ENCODE data around the gene C17orf50.

Gene C17orf50

GRCh38 chr17:35773129-35773528, 12.4 kb downstream of the C17orf50 start:
- no peak overlapping the region for H3K4me3 ChIP-seq (ENCODE audit: low read length)
- no peak for TF ChIP-seq CTCF (conservative IDR thresholded peaks at IDR 0.05; ENCODE audit: low read length)
- DNase-seq (ENCODE audit: low read depth), result no peak

- TF ChIP-seq CTCF (conservative IDR thresholded peaks at IDR 0.05; ENCODE audit: low read length), result no peak
- DNase-seq (ENCODE audit: low read depth), result no peak
- no peak overlapping the region for H3K4me3 ChIP-seq (ENCODE audit: low read length)
Observed at GRCh38 chr17:35773679-35774425, 13.2 kb downstream of the C17orf50 start.

- H3K4me3 ChIP-seq (ENCODE audit: low read length), result no peak overlapping the region
Observed at GRCh38 chr17:35774499-35774898, 13.8 kb downstream of the C17orf50 start.

GRCh38 chr17:35775039-35775438, 14.4 kb downstream of the C17orf50 start:
- no peak overlapping the region for H3K4me3 ChIP-seq (ENCODE audit: low read length)
- TF ChIP-seq CTCF (conservative IDR thresholded peaks at IDR 0.05; ENCODE audit: low read length), result no peak
- no peak for DNase-seq (ENCODE audit: low read depth)

More at GRCh38 chr17:35774499-35774898, 13.8 kb downstream of the C17orf50 start:
- no peak for DNase-seq (ENCODE audit: low read depth)
- TF ChIP-seq CTCF (conservative IDR thresholded peaks at IDR 0.05; ENCODE audit: low read length), result no peak

GRCh38 chr17:35775583-35775982, 14.9 kb downstream of the C17orf50 start:
- H3K4me3 ChIP-seq (ENCODE audit: low read length), result no peak overlapping the region
- DNase-seq (ENCODE audit: low read depth), result no peak
- TF ChIP-seq CTCF (conservative IDR thresholded peaks at IDR 0.05; ENCODE audit: low read length), result no peak

- H3K4me3 ChIP-seq (ENCODE audit: low read length), result no peak overlapping the region
- no peak for TF ChIP-seq CTCF (conservative IDR thresholded peaks at IDR 0.05; ENCODE audit: low read length)
- DNase-seq (ENCODE audit: low read depth), result peak; percentile 5
Observed at GRCh38 chr17:35778641-35779196, 18.0 kb downstream of the C17orf50 start.

- no peak for TF ChIP-seq CTCF (conservative IDR thresholded peaks at IDR 0.05; ENCODE audit: low read length)
- DNase-seq (ENCODE audit: low read depth), result no peak
Observed at GRCh38 chr17:35780950-35781349, 20.3 kb downstream of the C17orf50 start.

More at GRCh38 chr17:35780950-35781349, 20.3 kb downstream of the C17orf50 start:
- H3K4me3 ChIP-seq (ENCODE audit: low read length), result no peak overlapping the region

All from AG10803 (cell line).